H9 (cell line): ENCODE results near the gene AKIRIN2. TPM values are rescaled to one million over a fixed set of nuclear protein-coding genes. Genes with fewer than 3 reads are reported as not detected.

Experiments
- DNase-seq: peaks from one replicate; pipeline ENCODE4 v3.0.0-alpha.2; 2017
- H2AFZ ChIP-seq: one replicate; pipeline ENCODE4 v1.6.1; 2013; ENCODE audit warnings: mild to moderate bottlenecking, low read length, control low read depth, moderate library complexity
- H2AK5ac ChIP-seq: 2 replicates; pipeline ENCODE4 v1.6.1; 2013; ENCODE audit warnings: low read length, control low read depth, mixed read lengths; ENCODE audit not compliant: insufficient read length
- H2BK120ac ChIP-seq: one replicate; pipeline ENCODE4 v1.6.1; 2013; ENCODE audit warnings: low read depth, mild to moderate bottlenecking, low read length, control low read depth, inconsistent platforms; ENCODE audit not compliant: poor library complexity, severe bottlenecking
- H2BK12ac ChIP-seq: 2 replicates; pipeline ENCODE4 v1.6.1; 2013; ENCODE audit warnings: low read length, control low read depth, mixed read lengths, low read depth; ENCODE audit not compliant: insufficient read length
- H2BK15ac ChIP-seq: 2 replicates; pipeline ENCODE4 v1.6.1; 2013; ENCODE audit warnings: low read depth, low read length, control low read depth
- H2BK20ac ChIP-seq: one replicate; pipeline ENCODE4 v1.6.1; 2013; ENCODE audit warnings: low read depth, mild to moderate bottlenecking, low read length, control low read depth, inconsistent platforms; ENCODE audit not compliant: poor library complexity, severe bottlenecking
- H2BK5ac ChIP-seq: 2 replicates; pipeline ENCODE4 v1.6.1; 2013; ENCODE audit warnings: low read length, control low read depth, mixed read lengths; ENCODE audit not compliant: insufficient read length
- H3K14ac ChIP-seq: 2 replicates; pipeline ENCODE4 v1.6.1; 2013; ENCODE audit warnings: low read length, control low read depth; ENCODE audit not compliant: insufficient read depth
- H3K18ac ChIP-seq: 2 replicates; pipeline ENCODE4 v1.6.1; 2013; ENCODE audit warnings: low read depth, mild to moderate bottlenecking, mixed read lengths, low read length, control low read depth; ENCODE audit not compliant: insufficient read length
- H3K23ac ChIP-seq: 2 replicates; pipeline ENCODE4 v1.6.1; 2013; ENCODE audit warnings: low read length, control low read depth, mixed read lengths, low read depth; ENCODE audit not compliant: insufficient read length
- H3K23me2 ChIP-seq: 2 replicates; pipeline ENCODE4 v1.6.1; 2013; ENCODE audit warnings: low read depth, mild to moderate bottlenecking, mixed read lengths, low read length, control low read depth; ENCODE audit not compliant: insufficient read length, poor library complexity, severe bottlenecking
- H3K27ac ChIP-seq: 2 replicates; pipeline ENCODE4 v1.5.1; 2013; ENCODE audit warnings: low read length, control low read depth, mixed read lengths, low read depth; ENCODE audit not compliant: insufficient read length
- H3K27me3 ChIP-seq: 2 replicates; pipeline ENCODE4 v1.6.1; 2013; ENCODE audit warnings: low read length, control low read depth, inconsistent platforms; ENCODE audit not compliant: insufficient read depth
- H3K4ac ChIP-seq: 2 replicates; pipeline ENCODE4 v1.6.1; 2013; ENCODE audit warnings: low read depth, mild to moderate bottlenecking, control low read depth, inconsistent platforms, low read length, moderate library complexity
- H3K4me1 ChIP-seq: 2 replicates; pipeline ENCODE4 v1.6.1; 2013; ENCODE audit warnings: low read length, control low read depth, inconsistent platforms; ENCODE audit not compliant: insufficient read depth
- H3K4me2 ChIP-seq: 2 replicates; pipeline ENCODE4 v1.6.1; 2013; ENCODE audit warnings: low read length, control low read depth, mixed read lengths; ENCODE audit not compliant: insufficient read length, insufficient read depth
- H3K56ac ChIP-seq: 2 replicates; pipeline ENCODE4 v1.6.1; 2013; ENCODE audit warnings: low read depth, mild to moderate bottlenecking, mixed read lengths, low read length, control low read depth; ENCODE audit not compliant: insufficient read length
- H3K79me1 ChIP-seq: 2 replicates; pipeline ENCODE4 v1.6.1; 2013; ENCODE audit warnings: low read depth, mild to moderate bottlenecking, moderate library complexity, low read length, control low read depth, inconsistent platforms; ENCODE audit not compliant: insufficient read depth, poor library complexity, severe bottlenecking
- H3K79me2 ChIP-seq: 2 replicates; pipeline ENCODE4 v1.6.1; 2013; ENCODE audit warnings: low read length, control low read depth, inconsistent platforms; ENCODE audit not compliant: insufficient read depth
- H3K9ac ChIP-seq: 2 replicates; pipeline ENCODE4 v1.6.1; 2013; ENCODE audit warnings: low read length, control low read depth, mixed read lengths; ENCODE audit not compliant: insufficient read length; ENCODE audit errors: extremely low read depth
- H3K9me3 ChIP-seq: one replicate; pipeline ENCODE4 v1.6.1; 2013; ENCODE audit warnings: low read depth, low read length, inconsistent platforms; ENCODE audit not compliant: control insufficient read depth
- H3T11ph ChIP-seq: one replicate; pipeline ENCODE4 v1.6.1; 2013; ENCODE audit warnings: mild to moderate bottlenecking, low read length, control low read depth, inconsistent platforms
- H4K20me1 ChIP-seq: one replicate; pipeline ENCODE4 v1.6.1; 2013; ENCODE audit not compliant: control insufficient read depth, insufficient read length, insufficient read depth
- H4K5ac ChIP-seq: 2 replicates; pipeline ENCODE4 v1.6.1; 2013; ENCODE audit warnings: low read depth, mild to moderate bottlenecking, mixed read lengths, low read length, control low read depth; ENCODE audit not compliant: insufficient read length
- H4K8ac ChIP-seq: replicated peaks from 2 replicates; pipeline ENCODE4 v1.6.1; 2013; ENCODE audit warnings: low read length, control low read depth, mixed read lengths, low read depth; ENCODE audit not compliant: insufficient read length
- H4K91ac ChIP-seq: 2 replicates; pipeline ENCODE4 v1.6.1; 2013; ENCODE audit warnings: low read depth, mild to moderate bottlenecking, moderate library complexity, mixed read lengths, low read length, control low read depth; ENCODE audit not compliant: insufficient read length
- H3K27ac Mint-ChIP-seq, 3 experiments: 2 replicates in 2 of 3; 3 replicates in 1 of 3; pipeline ENCODE4 v1.8.0; 2020 to 2021; ENCODE audit warnings: mixed read lengths in 3 of 3, mild to moderate bottlenecking in 1 of 3, moderate library complexity in 1 of 3
- H3K27me3 Mint-ChIP-seq: 2 replicates; pipeline ENCODE4 v1.8.0; 2021; ENCODE audit warnings: low read depth, mild to moderate bottlenecking, moderate library complexity, mixed read lengths
- H3K36me3 Mint-ChIP-seq, 3 experiments: 2 replicates in 2 of 3; 3 replicates in 1 of 3; pipeline ENCODE4 v1.8.0; 2020 to 2021; ENCODE audit warnings: low read depth in 3 of 3, mixed read lengths in 3 of 3; ENCODE audit not compliant: insufficient read depth in 1 of 3
- H3K4me1 Mint-ChIP-seq, 2 experiments: 2 replicates each; pipeline ENCODE4 v1.8.0; 2020; ENCODE audit warnings: mixed read lengths in 2 of 2
- H3K4me3 Mint-ChIP-seq, 2 experiments: 2 replicates in 1 of 2; 3 replicates in 1 of 2; pipeline ENCODE4 v1.8.0; 2020 to 2021; ENCODE audit warnings: mild to moderate bottlenecking in 2 of 2, mixed read lengths in 2 of 2, moderate library complexity in 1 of 2
- H3K9me3 Mint-ChIP-seq, 2 experiments: 2 replicates in 1 of 2; 3 replicates in 1 of 2; pipeline ENCODE4 v1.8.0; 2020; ENCODE audit warnings: mild to moderate bottlenecking in 2 of 2, mixed read lengths in 2 of 2, moderate library complexity in 1 of 2
- CTCF ChIP-seq: fragments of 200-600 bp; sonication (generic); conservative IDR thresholded peaks from 3 replicates; pipeline ENCODE4 v1.8.0; 2021; ENCODE audit warnings: antibody characterized with exemption, mild to moderate bottlenecking
- WGBS: extraction: QIAGEN DNeasy Blood & Tissue Kit; methylation state at CpG from one replicate; pipeline ENCODE4 v1.1.7; 2013; ENCODE audit warnings: missing lambda C conversion rate, low lambda C conversion rate, mixed read lengths; ENCODE audit not compliant: insufficient read length; ENCODE audit errors: extremely low coverage; 5-methylcytosine and 5-hydroxymethylcytosine counted together
- total RNA-seq: library from RNA; stranded (reverse); gene quantifications from 2 replicates; pipeline ENCODE4 v1.2.1, GENCODE V29; 2021

Gene AKIRIN2
- total RNA-seq, 1 experiment from 2014 or later: 75.7 TPM

DNA sequence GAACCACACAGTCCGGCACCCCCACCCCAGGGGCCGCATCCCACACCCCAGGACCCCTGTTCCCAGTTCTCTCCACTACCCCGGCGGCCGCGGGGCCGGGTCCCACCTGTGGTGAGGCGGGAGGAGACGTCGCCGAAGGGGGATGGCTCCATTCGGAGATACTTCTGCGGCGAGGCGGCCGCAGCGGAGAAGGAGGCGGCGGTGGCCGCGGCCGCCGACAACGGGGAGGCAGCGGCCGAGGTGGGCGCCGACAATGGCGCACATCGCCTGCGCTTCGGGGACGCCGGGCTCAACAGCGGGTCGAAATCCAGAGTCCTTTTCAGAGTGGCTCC, 723 bp downstream of the AKIRIN2 start:
- H2BK15ac ChIP-seq: no peak overlapping the region
- peaks cover 14 to 17% (median 16%) of the 10 kb centered on the region in 3 experiments; a peak in 6 of 7 replicates for H3K36me3 Mint-ChIP-seq
- peaks cover 42% of the 10 kb centered on the region for H3K79me2 ChIP-seq
- H3K9me3 ChIP-seq: no peaks in the 10 kb centered on the region
- peak overlapping the region; percentile 82 to 92 (median 89) for H3K27ac Mint-ChIP-seq
- no peak overlapping the region for H2BK120ac ChIP-seq
- no peak for DNase-seq
- no peaks in the 10 kb centered on the region for H3K27me3 Mint-ChIP-seq
- H2BK20ac ChIP-seq: no peak overlapping the region
- H3K27ac ChIP-seq: no peak overlapping the region
- peak overlapping the region; percentile 87 to 99 for H3K4me3 Mint-ChIP-seq
- H3K23me2 ChIP-seq: peaks cover 3% of the 10 kb centered on the region
- no peak overlapping the region for H3T11ph ChIP-seq
- H3K14ac ChIP-seq: peak overlapping the region; percentile 97
- H4K91ac ChIP-seq: peak overlapping the region; percentile 93
- no peak overlapping the region for H2BK12ac ChIP-seq
- WGBS: no CpG with 5 or more reads among the region's 36 CpGs
- H3K4me1 Mint-ChIP-seq: peaks cover 20 to 29% of the 10 kb centered on the region in 2 experiments
- H4K5ac ChIP-seq: no peak overlapping the region
- peaks cover 3% of the 10 kb centered on the region; the same call in 1 of the 2 replicates for H3K4me1 ChIP-seq
- H2AFZ ChIP-seq: no peak overlapping the region
- H3K79me1 ChIP-seq: no peaks in the 10 kb centered on the region
- no peak overlapping the region for H2AK5ac ChIP-seq
- H3K9me3 Mint-ChIP-seq: no peaks in the 10 kb centered on the region; a peak in 3 of 5 replicates
- no peak for TF ChIP-seq CTCF
- H3K4ac ChIP-seq: peak overlapping the region; percentile 63; the same call in 1 of the 2 replicates
- H4K20me1 ChIP-seq: no peaks in the 10 kb centered on the region
- no peak overlapping the region for H3K56ac ChIP-seq
- H3K9ac ChIP-seq: peak overlapping the region; percentile 88
- H2BK5ac ChIP-seq: no peak overlapping the region
- H4K8ac ChIP-seq: no peak overlapping the region
- H3K18ac ChIP-seq: peak overlapping the region; percentile 86
- no peak overlapping the region for H3K23ac ChIP-seq
- H3K4me2 ChIP-seq: peak overlapping the region; percentile 79
- H3K27me3 ChIP-seq: no peaks in the 10 kb centered on the region
